ENCODE results near the gene BCL2L15. TPM values are rescaled to one million over a fixed set of nuclear protein-coding genes. Genes with fewer than 3 reads are reported as not detected.

The BCL2L15 gene
- total and polyA plus RNA-seq, 2 donors (not counting 1 experiment from before 2014, with no cell fraction given): under 0.01 to 0.19 TPM

- peaks cover 2% of the 10 kb centered on the region for H3K36me3 ChIP-seq (ENCODE audit: control insufficient read depth, insufficient read depth, low read length)
- H3K4me1 ChIP-seq (ENCODE audit: control insufficient read depth, extremely low read depth, insufficient read depth, low read length): no peaks in the 10 kb centered on the region
- no peak overlapping the region for H3K4me3 ChIP-seq (replicated peaks in 1 of 4; ENCODE audit: control extremely low read depth in 1 of 4, insufficient read depth in 1 of 4, low read depth in 3 of 4, low read length in 4 of 4)
- H3K9me3 ChIP-seq (ENCODE audit: control insufficient read depth, insufficient read depth, low read depth, low read length): no peaks in the 10 kb centered on the region
- no peaks in the 10 kb centered on the region for H3K79me2 ChIP-seq (ENCODE audit: control insufficient read depth, insufficient read depth, low read length)
- no peaks in the 10 kb centered on the region for H4K20me1 ChIP-seq (ENCODE audit: control insufficient read depth, extremely low read depth, insufficient read depth, low read length)
- H3K27me3 ChIP-seq (ENCODE audit: control insufficient read depth, insufficient read depth, low read length): no peaks in the 10 kb centered on the region
- DNase-seq (ENCODE audit: low read depth in 2 of 2): no peak
- H3K4me2 ChIP-seq (ENCODE audit: extremely low read depth, insufficient read depth, low read length): no peak overlapping the region
- no peak overlapping the region for H3K27ac ChIP-seq (ENCODE audit: insufficient read depth, low read length)
- TF ChIP-seq, protein P1, sequence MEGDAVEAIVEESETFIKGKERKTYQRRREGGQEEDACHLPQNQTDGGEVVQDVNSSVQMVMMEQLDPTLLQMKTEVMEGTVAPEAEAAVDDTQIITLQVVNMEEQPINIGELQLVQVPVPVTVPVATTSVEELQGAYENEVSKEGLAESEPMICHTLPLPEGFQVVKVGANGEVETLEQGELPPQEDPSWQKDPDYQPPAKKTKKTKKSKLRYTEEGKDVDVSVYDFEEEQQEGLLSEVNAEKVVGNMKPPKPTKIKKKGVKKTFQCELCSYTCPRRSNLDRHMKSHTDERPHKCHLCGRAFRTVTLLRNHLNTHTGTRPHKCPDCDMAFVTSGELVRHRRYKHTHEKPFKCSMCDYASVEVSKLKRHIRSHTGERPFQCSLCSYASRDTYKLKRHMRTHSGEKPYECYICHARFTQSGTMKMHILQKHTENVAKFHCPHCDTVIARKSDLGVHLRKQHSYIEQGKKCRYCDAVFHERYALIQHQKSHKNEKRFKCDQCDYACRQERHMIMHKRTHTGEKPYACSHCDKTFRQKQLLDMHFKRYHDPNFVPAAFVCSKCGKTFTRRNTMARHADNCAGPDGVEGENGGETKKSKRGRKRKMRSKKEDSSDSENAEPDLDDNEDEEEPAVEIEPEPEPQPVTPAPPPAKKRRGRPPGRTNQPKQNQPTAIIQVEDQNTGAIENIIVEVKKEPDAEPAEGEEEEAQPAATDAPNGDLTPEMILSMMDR (conservative IDR thresholded peaks at IDR 0.05 in 1 of 2, IDR thresholded peaks at IDR 0.05 in 1 of 2; ENCODE audit: low read depth in 1 of 2, low read length in 2 of 2): no peak
- no peak for TF ChIP-seq EZH2 (IDR thresholded peaks at IDR 0.05; ENCODE audit: low read length, missing control alignments)
- H3K9ac ChIP-seq (ENCODE audit: insufficient read depth, low read length): no peak overlapping the region
- H2AFZ ChIP-seq (ENCODE audit: low read length): no peak overlapping the region
These were observed 3.4 kb upstream of the BCL2L15 start for GRCh38 chr1:113890816-113891215.

GRCh38 chr1:113886417-113887401, 672 bp downstream of the BCL2L15 start:
- H3K9ac ChIP-seq (ENCODE audit: insufficient read depth, low read length): no peak overlapping the region
- no peaks in the 10 kb centered on the region for H3K27me3 ChIP-seq (ENCODE audit: control insufficient read depth, insufficient read depth, low read length)
- DNase-seq (ENCODE audit: low read depth in 2 of 2): no peak
- H3K36me3 ChIP-seq (ENCODE audit: control insufficient read depth, insufficient read depth, low read length): no peaks in the 10 kb centered on the region
- no peak overlapping the region for H3K27ac ChIP-seq (ENCODE audit: insufficient read depth, low read length)
- H3K79me2 ChIP-seq (ENCODE audit: control insufficient read depth, insufficient read depth, low read length): no peaks in the 10 kb centered on the region
- TF ChIP-seq, protein P1 (conservative IDR thresholded peaks at IDR 0.05 in 1 of 2, IDR thresholded peaks at IDR 0.05 in 1 of 2; ENCODE audit: low read depth in 1 of 2, low read length in 2 of 2): no peak
- TF ChIP-seq EZH2 (IDR thresholded peaks at IDR 0.05; ENCODE audit: low read length, missing control alignments): no peak
- no peak overlapping the region for H3K4me3 ChIP-seq (replicated peaks in 1 of 4; ENCODE audit: control extremely low read depth in 1 of 4, insufficient read depth in 1 of 4, low read depth in 3 of 4, low read length in 4 of 4)
- no peak overlapping the region for H3K4me2 ChIP-seq (ENCODE audit: extremely low read depth, insufficient read depth, low read length)
- no peak overlapping the region for H2AFZ ChIP-seq (ENCODE audit: low read length)
- no peaks in the 10 kb centered on the region for H4K20me1 ChIP-seq (ENCODE audit: control insufficient read depth, extremely low read depth, insufficient read depth, low read length)
- no peaks in the 10 kb centered on the region for H3K9me3 ChIP-seq (ENCODE audit: control insufficient read depth, insufficient read depth, low read depth, low read length)
- no peaks in the 10 kb centered on the region for H3K4me1 ChIP-seq (ENCODE audit: control insufficient read depth, extremely low read depth, insufficient read depth, low read length)

- H3K27me3 ChIP-seq (ENCODE audit: control insufficient read depth, insufficient read depth, low read length): no peaks in the 10 kb centered on the region
- H3K9me3 ChIP-seq (ENCODE audit: control insufficient read depth, insufficient read depth, low read depth, low read length): no peaks in the 10 kb centered on the region
- H3K79me2 ChIP-seq (ENCODE audit: control insufficient read depth, insufficient read depth, low read length): no peaks in the 10 kb centered on the region
- H2AFZ ChIP-seq (ENCODE audit: low read length): no peak overlapping the region
- H3K4me2 ChIP-seq (ENCODE audit: extremely low read depth, insufficient read depth, low read length): no peak overlapping the region
- H3K4me1 ChIP-seq (ENCODE audit: control insufficient read depth, extremely low read depth, insufficient read depth, low read length): no peaks in the 10 kb centered on the region
- H3K36me3 ChIP-seq (ENCODE audit: control insufficient read depth, insufficient read depth, low read length): no peaks in the 10 kb centered on the region
- no peaks in the 10 kb centered on the region for H4K20me1 ChIP-seq (ENCODE audit: control insufficient read depth, extremely low read depth, insufficient read depth, low read length)
- DNase-seq (ENCODE audit: low read depth in 2 of 2): no peak
- no peak overlapping the region for H3K4me3 ChIP-seq (replicated peaks in 1 of 4; ENCODE audit: control extremely low read depth in 1 of 4, insufficient read depth in 1 of 4, low read depth in 3 of 4, low read length in 4 of 4)
- TF ChIP-seq, protein P1 (conservative IDR thresholded peaks at IDR 0.05 in 1 of 2, IDR thresholded peaks at IDR 0.05 in 1 of 2; ENCODE audit: low read depth in 1 of 2, low read length in 2 of 2): no peak
- TF ChIP-seq EZH2 (IDR thresholded peaks at IDR 0.05; ENCODE audit: low read length, missing control alignments): no peak
- no peak overlapping the region for H3K9ac ChIP-seq (ENCODE audit: insufficient read depth, low read length)
- no peak overlapping the region for H3K27ac ChIP-seq (ENCODE audit: insufficient read depth, low read length)
These were observed 5.7 kb downstream of the BCL2L15 start for GRCh38 chr1:113881661-113882060.
